ENCODE data around the gene NRN1L. TPM values are rescaled to one million over a fixed set of nuclear protein-coding genes. Genes with fewer than 3 reads are reported as not detected.

The NRN1L gene
- total RNA-seq, 1 donor from 2014 or later = not detected

GRCh38 chr16:67923414-67924116 lies 38.9 kb downstream of the NRN1L start:
- Mint-ChIP-seq H3K4me3 (no peak overlapping the region), H3K4me1 (no peaks in the 10 kb centered on the region), H3K9me3 (no peaks in the 10 kb centered on the region), H3K27me3 (ENCODE audit: low read depth) (no peaks in the 10 kb centered on the region), H3K36me3 (peaks cover 2% of the 10 kb centered on the region), H3K27ac (no peak overlapping the region)
- no peak for TF ChIP-seq CTCF (IDR thresholded peaks at IDR 0.05; ENCODE audit: unreplicated experiment)
- DNase-seq (ENCODE audit: low spot score in 2 of 2, unreplicated experiment in 2 of 2) = no peak

- Mint-ChIP-seq H3K4me1 (no peaks in the 10 kb centered on the region), H3K9me3 (no peaks in the 10 kb centered on the region), H3K4me3 (no peak overlapping the region), H3K27me3 (ENCODE audit: low read depth) (no peaks in the 10 kb centered on the region), H3K36me3 (peaks cover 2% of the 10 kb centered on the region), H3K27ac (no peak overlapping the region)
- no peak for DNase-seq (ENCODE audit: low spot score in 2 of 2, unreplicated experiment in 2 of 2)
- TF ChIP-seq CTCF (IDR thresholded peaks at IDR 0.05; ENCODE audit: unreplicated experiment) = no peak
Observed at GRCh38 chr16:67924140-67924906, 39.6 kb downstream of the NRN1L start.

GRCh38 chr16:67926181-67926750 lies 41.6 kb downstream of the NRN1L start:
- Mint-ChIP-seq H3K27ac (no peak overlapping the region), H3K36me3 (peaks cover 2% of the 10 kb centered on the region), H3K4me1 (no peaks in the 10 kb centered on the region), H3K4me3 (no peak overlapping the region), H3K27me3 (ENCODE audit: low read depth) (no peaks in the 10 kb centered on the region), H3K9me3 (no peaks in the 10 kb centered on the region)
- no peak for TF ChIP-seq CTCF (IDR thresholded peaks at IDR 0.05; ENCODE audit: unreplicated experiment)
- DNase-seq (ENCODE audit: low spot score in 2 of 2, unreplicated experiment in 2 of 2) = no peak

GRCh38 chr16:67927131-67927941 lies 42.7 kb downstream of the NRN1L start:
- Mint-ChIP-seq H3K4me3 (no peak overlapping the region), H3K27ac (no peak overlapping the region), H3K36me3 (peaks cover 2% of the 10 kb centered on the region), H3K27me3 (ENCODE audit: low read depth) (no peaks in the 10 kb centered on the region), H3K4me1 (no peaks in the 10 kb centered on the region), H3K9me3 (no peaks in the 10 kb centered on the region)
- DNase-seq (ENCODE audit: low spot score in 2 of 2, unreplicated experiment in 2 of 2) = no peak
- TF ChIP-seq CTCF (IDR thresholded peaks at IDR 0.05; ENCODE audit: unreplicated experiment) = no peak

- no peak overlapping the region for H3K27ac Mint-ChIP-seq
- H3K27me3 Mint-ChIP-seq (ENCODE audit: low read depth) = no peaks in the 10 kb centered on the region
- H3K4me1 Mint-ChIP-seq = no peaks in the 10 kb centered on the region
- no peak overlapping the region for H3K4me3 Mint-ChIP-seq
- no peak for DNase-seq (ENCODE audit: low spot score in 2 of 2, unreplicated experiment in 2 of 2)
- H3K36me3 Mint-ChIP-seq = peaks cover 2% of the 10 kb centered on the region
- no peaks in the 10 kb centered on the region for H3K9me3 Mint-ChIP-seq
- TF ChIP-seq CTCF (IDR thresholded peaks at IDR 0.05; ENCODE audit: unreplicated experiment) = no peak
Observed at GRCh38 chr16:67928147-67928546, 43.5 kb downstream of the NRN1L start.

All from mesothelial cell of epicardium (in vitro differentiated cells).